Measurements from ENCODE around the gene EIF3D. TPM values are rescaled to one million over a fixed set of nuclear protein-coding genes. Genes with fewer than 3 reads are reported as not detected.

The EIF3D gene
- total RNA-seq, 1 experiment from 2014 or later: 270 TPM

GRCh38 chr22:36493690-36494110 lies 35.3 kb downstream of the EIF3D start:
- H3K4me1 ChIP-seq (replicated peaks; ENCODE audit: insufficient read depth): no peaks in the 10 kb centered on the region
- ChIA-PET POLR2A (ENCODE audit: unreplicated experiment) (no interaction called here), CTCF (no interaction called here)
- intact Hi-C loops (cut with micrococcal nuclease; ENCODE audit: unreplicated experiment): no loop called here
- BruUV-seq (replicated peaks): no TSS peak
- no peaks in the 10 kb centered on the region for H3K9me3 ChIP-seq (ENCODE audit: insufficient read depth, low read depth)
- peaks cover 1% of the 10 kb centered on the region; the same call in 1 of the 2 replicates for H3F3A ChIP-seq (ENCODE audit: insufficient read depth, low read depth)
- H3K4me2 ChIP-seq: no peak overlapping the region
- H4K20me1 ChIP-seq (ENCODE audit: insufficient read depth): no peaks in the 10 kb centered on the region
- no peak for DNase-seq
- H3K9me2 ChIP-seq (ENCODE audit: insufficient read depth): no peaks in the 10 kb centered on the region
- TF ChIP-seq CTCF (conservative IDR thresholded peaks at IDR 0.05) (no peak), EZH2 (IDR thresholded peaks at IDR 0.05; ENCODE audit: low read depth) (no peak)
- H3K36me3 ChIP-seq (ENCODE audit: low read depth): peaks cover 14% of the 10 kb centered on the region
- no peaks in the 10 kb centered on the region for H3K79me2 ChIP-seq (ENCODE audit: low read depth)
- H3K4me3 ChIP-seq: no peak overlapping the region
- no peaks in the 10 kb centered on the region for H3K27me3 ChIP-seq (ENCODE audit: insufficient read depth, low read depth)
- H3K27ac ChIP-seq: no peak overlapping the region
- H2AFZ ChIP-seq: no peak overlapping the region

- CTCF ChIA-PET: no interaction called here
Observed at GRCh38 chr22:36492109-36492508, 36.9 kb downstream of the EIF3D start.

GRCh38 chr22:36491155-36491554 lies 37.8 kb downstream of the EIF3D start:
- Histone ChIP-seq H2AFZ (no peak overlapping the region), H3K9me3 (ENCODE audit: insufficient read depth, low read depth) (peaks cover 17% of the 10 kb centered on the region; the same call in 1 of the 2 replicates), H3F3A (ENCODE audit: insufficient read depth, low read depth) (peaks cover 5% of the 10 kb centered on the region; the same call in 1 of the 2 replicates), H3K27me3 (ENCODE audit: insufficient read depth, low read depth) (no peaks in the 10 kb centered on the region), H3K27ac (no peak overlapping the region), H3K4me1 (replicated peaks; ENCODE audit: insufficient read depth) (no peaks in the 10 kb centered on the region), H3K36me3 (ENCODE audit: low read depth) (peaks cover 31% of the 10 kb centered on the region), H3K4me2 (no peak overlapping the region), H3K9me2 (ENCODE audit: insufficient read depth) (no peaks in the 10 kb centered on the region), H3K79me2 (ENCODE audit: low read depth) (no peaks in the 10 kb centered on the region), H4K20me1 (ENCODE audit: insufficient read depth) (no peaks in the 10 kb centered on the region), H3K4me3 (no peak overlapping the region)
- CTCF ChIA-PET: no interaction called here
- POLR2A ChIA-PET (ENCODE audit: unreplicated experiment): interaction anchor here (0.6 to 0.7 kb wide), 2 partner anchors 252 to 524 kb away, joined by 5 to 6 read pairs; partner anchors contain the start of gene APOL2
- peak in 1 of 2 experiments; percentile 25 for DNase-seq
- TF ChIP-seq CTCF (conservative IDR thresholded peaks at IDR 0.05): no peak
- no peak for TF ChIP-seq EZH2 (IDR thresholded peaks at IDR 0.05; ENCODE audit: low read depth)
- BruUV-seq (replicated peaks): no TSS peak
- intact Hi-C loops (cut with micrococcal nuclease; ENCODE audit: unreplicated experiment): no loop called here

More at GRCh38 chr22:36492109-36492508, 36.9 kb downstream of the EIF3D start:
- Histone ChIP-seq H3K4me2 (no peak overlapping the region), H3K79me2 (ENCODE audit: low read depth) (no peaks in the 10 kb centered on the region), H3F3A (ENCODE audit: insufficient read depth, low read depth) (peaks cover 3% of the 10 kb centered on the region; the same call in 1 of the 2 replicates), H3K4me1 (replicated peaks; ENCODE audit: insufficient read depth) (no peaks in the 10 kb centered on the region), H3K9me2 (ENCODE audit: insufficient read depth) (no peaks in the 10 kb centered on the region), H3K36me3 (ENCODE audit: low read depth) (peaks cover 23% of the 10 kb centered on the region), H4K20me1 (ENCODE audit: insufficient read depth) (no peaks in the 10 kb centered on the region), H2AFZ (no peak overlapping the region), H3K27me3 (ENCODE audit: insufficient read depth, low read depth) (no peaks in the 10 kb centered on the region), H3K9me3 (ENCODE audit: insufficient read depth, low read depth) (peaks cover 7% of the 10 kb centered on the region; the same call in 1 of the 2 replicates), H3K4me3 (no peak overlapping the region), H3K27ac (no peak overlapping the region)
- BruUV-seq (replicated peaks): no TSS peak
- intact Hi-C loops (cut with micrococcal nuclease; ENCODE audit: unreplicated experiment): no loop called here
- no peak for DNase-seq
- no peak for TF ChIP-seq CTCF (conservative IDR thresholded peaks at IDR 0.05)
- TF ChIP-seq EZH2 (IDR thresholded peaks at IDR 0.05; ENCODE audit: low read depth): no peak
- POLR2A ChIA-PET (ENCODE audit: unreplicated experiment): no interaction called here
